Smooth muscle cell (in vitro differentiated cells): ENCODE measurements around the gene ADAMTS6. TPM values are rescaled to one million over a fixed set of nuclear protein-coding genes. Genes with fewer than 3 reads are reported as not detected.

ENCODE experiments used
- DNase-seq: peaks from one replicate; lab custom pipeline; 2025; ENCODE audit not compliant: unreplicated experiment; lab: John Stamatoyannopoulos, UW
- H2AFZ ChIP-seq: fragments of 200-600 bp; sonication (generic); 2 replicates; pipeline ENCODE4 v1.6.0; 2016; ENCODE audit warnings: antibody characterized with exemption, low read depth, mild to moderate bottlenecking
- H3F3A ChIP-seq: fragments of 200-600 bp; sonication (generic); 2 replicates; pipeline ENCODE4 v1.6.0; 2017; ENCODE audit warnings: antibody characterized with exemption, low read depth
- H3K27ac ChIP-seq: fragments of 200-600 bp; sonication (generic); 2 replicates; pipeline ENCODE4 v1.5.1; 2016; ENCODE audit warnings: low read depth, mild to moderate bottlenecking
- H3K27me3 ChIP-seq: fragments of 200-600 bp; sonication (generic); 2 replicates; pipeline ENCODE4 v1.6.1; 2016; ENCODE audit warnings: low read depth, mild to moderate bottlenecking
- H3K36me3 ChIP-seq: fragments of 200-600 bp; sonication (generic); 2 replicates; pipeline ENCODE4 v1.5.1; 2016; ENCODE audit warnings: low read depth
- H3K4me1 ChIP-seq: fragments of 200-600 bp; sonication (generic); 2 replicates; pipeline ENCODE4 v1.5.1; 2016; ENCODE audit warnings: low read depth
- H3K4me2 ChIP-seq: fragments of 200-600 bp; sonication (generic); 2 replicates; pipeline ENCODE4 v1.6.0; 2016; ENCODE audit warnings: mild to moderate bottlenecking
- H3K4me3 ChIP-seq: fragments of 200-600 bp; sonication (generic); 2 replicates; pipeline ENCODE4 v1.5.1; 2016; ENCODE audit warnings: mild to moderate bottlenecking
- H3K79me2 ChIP-seq: fragments of 200-600 bp; sonication (generic); 2 replicates; pipeline ENCODE4 v1.6.0; 2016; ENCODE audit warnings: low read depth, mild to moderate bottlenecking
- H3K9ac ChIP-seq: fragments of 200-600 bp; sonication (generic); 2 replicates; pipeline ENCODE4 v1.6.0; 2016; ENCODE audit warnings: low read depth
- H3K9me3 ChIP-seq: fragments of 200-600 bp; sonication (generic); replicated peaks from 2 replicates; pipeline ENCODE4 v1.5.1; 2016; ENCODE audit warnings: low read depth
- H4K20me1 ChIP-seq: fragments of 200-600 bp; sonication (generic); 2 replicates; pipeline ENCODE4 v1.6.0; 2016; ENCODE audit warnings: low read depth
- CTCF ChIP-seq: fragments of 200-600 bp; sonication (generic); IDR thresholded peaks from 2 replicates; pipeline ENCODE4 v1.5.1; 2017; ENCODE audit warnings: borderline replicate concordance, mild to moderate bottlenecking, antibody characterized with exemption; ENCODE audit not compliant: insufficient read depth, poor library complexity, severe bottlenecking
- WGBS: methylation state at CpG from one replicate; pipeline ENCODE4 v1.1.7; 2016; ENCODE audit warnings: low lambda C conversion rate; 5-methylcytosine and 5-hydroxymethylcytosine counted together
- polyA plus RNA-seq: library from polyadenylated mRNA; unstranded; fragments of >200 nt; fragmentation: Nextera tagmentation; extraction: Ambion mirVana; gene quantifications from 2 replicates; pipeline ENCODE4 v1.2.1, GENCODE V29; 2016
- total RNA-seq: library from RNA; depleted of rRNA; stranded (reverse); fragments of >200 nt; gene quantifications from 2 replicates; pipeline ENCODE4 v1.2.3, GENCODE V29; 2014

ADAMTS6 gene
- total and polyA plus RNA-seq, 2 experiments from 2014 or later, result 5.9 to 111 TPM

DNA sequence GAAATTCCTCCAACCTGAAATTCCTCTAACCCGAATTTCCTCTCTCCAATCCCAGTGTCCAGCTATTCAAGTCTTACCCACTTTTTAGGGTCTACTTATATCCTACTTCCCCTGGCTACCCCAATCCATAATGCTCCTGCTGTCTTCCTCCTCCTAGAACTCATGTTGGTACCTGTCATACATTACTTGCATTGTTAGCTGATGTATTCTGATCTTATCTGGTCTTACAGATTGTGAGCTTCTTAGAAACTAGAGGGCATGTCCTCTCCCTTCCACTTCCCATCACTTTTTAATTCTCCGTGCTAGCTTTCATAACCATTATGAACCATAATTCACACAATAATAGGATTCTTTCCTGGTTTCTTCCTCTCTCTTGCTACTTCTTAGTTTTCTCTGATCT lies 376.9 kb downstream of the ADAMTS6 start:
- no peak for TF ChIP-seq CTCF
- no peaks in the 10 kb centered on the region for H3K27me3 ChIP-seq
- H3K9me3 ChIP-seq, result no peaks in the 10 kb centered on the region
- no peaks in the 10 kb centered on the region for H4K20me1 ChIP-seq
- H3K27ac ChIP-seq, result no peak overlapping the region
- no peak overlapping the region for H3K9ac ChIP-seq
- peaks cover 3% of the 10 kb centered on the region for H3K4me1 ChIP-seq
- 79% methylated on average over 2 of the region's 2 CpGs for WGBS
- no peaks in the 10 kb centered on the region for H3K79me2 ChIP-seq
- H3K4me2 ChIP-seq, result no peak overlapping the region
- no peak overlapping the region for H2AFZ ChIP-seq
- H3K36me3 ChIP-seq, result no peaks in the 10 kb centered on the region
- no peak for DNase-seq
- H3F3A ChIP-seq, result peaks cover 13% of the 10 kb centered on the region
- no peak overlapping the region for H3K4me3 ChIP-seq

GRCh38 chr5:65103756-65104440 lies 377.8 kb downstream of the ADAMTS6 start:
- Histone ChIP-seq H3K4me2 (peak overlapping the region; percentile 76), H3K9ac (peak overlapping the region; percentile 75), H3K4me3 (peak overlapping the region; percentile 42)

DNA sequence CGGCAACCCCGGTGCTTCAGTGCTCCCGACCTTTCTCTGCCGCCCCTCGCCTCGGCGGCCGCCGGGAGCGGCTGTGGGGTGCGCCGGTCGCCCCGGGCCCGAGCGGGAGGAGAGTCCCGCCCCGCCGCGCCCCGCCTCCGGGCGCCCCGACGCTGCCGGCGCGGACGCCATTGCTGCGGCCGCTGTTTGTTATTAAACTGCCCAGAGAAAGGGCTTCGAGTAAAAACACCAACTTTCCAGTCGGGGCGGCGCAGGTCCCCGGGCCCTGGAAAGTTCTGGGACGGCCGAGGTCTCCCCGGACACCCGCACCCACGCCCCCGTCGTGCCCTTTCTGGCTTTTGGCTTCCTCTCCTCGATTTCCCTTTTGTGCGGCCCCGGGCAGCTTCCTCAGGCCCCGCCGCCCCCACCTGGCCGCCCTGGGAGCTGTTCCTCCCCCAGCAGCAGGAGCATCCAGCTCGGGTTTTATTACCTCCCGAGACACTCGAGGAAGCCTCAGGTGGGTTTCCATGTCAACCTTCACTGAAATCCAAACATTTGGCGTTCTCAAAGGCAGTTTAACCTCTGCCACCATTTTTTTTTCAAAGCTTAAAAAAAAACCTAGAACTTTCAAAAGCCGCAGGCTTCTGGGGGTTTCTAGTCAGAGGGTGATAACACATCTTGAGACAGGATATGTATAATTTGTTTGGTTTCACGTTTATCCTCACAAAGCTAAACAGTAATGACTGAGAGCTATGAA lies 378.6 kb downstream of the ADAMTS6 start:
- Histone ChIP-seq H3K4me3 (peak overlapping the region; percentile 42), H3K9me3 (no peaks in the 10 kb centered on the region), H3K79me2 (no peaks in the 10 kb centered on the region), H3K9ac (peak overlapping the region; percentile 75), H3F3A (peaks cover 13% of the 10 kb centered on the region), H2AFZ (peak overlapping the region; percentile 91), H3K4me2 (peak overlapping the region; percentile 76), H3K4me1 (peaks cover 3% of the 10 kb centered on the region), H4K20me1 (no peaks in the 10 kb centered on the region), H3K27ac (peak overlapping the region; percentile 61), H3K36me3 (no peaks in the 10 kb centered on the region), H3K27me3 (no peaks in the 10 kb centered on the region)
- WGBS, result 25% methylated on average over 34 of the region's 55 CpGs
- no peak for DNase-seq
- no peak for TF ChIP-seq CTCF

More at GRCh38 chr5:65103756-65104440, 377.8 kb downstream of the ADAMTS6 start:
- peak overlapping the region; percentile 91 for H2AFZ ChIP-seq
- DNase-seq, result no peak
- peaks cover 13% of the 10 kb centered on the region for H3F3A ChIP-seq
- TF ChIP-seq CTCF, result no peak
- H3K9me3 ChIP-seq, result no peaks in the 10 kb centered on the region
- H3K27ac ChIP-seq, result peak overlapping the region; percentile 61
- H3K4me1 ChIP-seq, result peaks cover 3% of the 10 kb centered on the region
- H4K20me1 ChIP-seq, result no peaks in the 10 kb centered on the region
- no peaks in the 10 kb centered on the region for H3K79me2 ChIP-seq
- H3K36me3 ChIP-seq, result no peaks in the 10 kb centered on the region
- 91% methylated on average over 15 of the region's 15 CpGs for WGBS
- H3K27me3 ChIP-seq, result no peaks in the 10 kb centered on the region
